ENCODE results near the gene OPN5.

The OPN5 gene

DNA sequence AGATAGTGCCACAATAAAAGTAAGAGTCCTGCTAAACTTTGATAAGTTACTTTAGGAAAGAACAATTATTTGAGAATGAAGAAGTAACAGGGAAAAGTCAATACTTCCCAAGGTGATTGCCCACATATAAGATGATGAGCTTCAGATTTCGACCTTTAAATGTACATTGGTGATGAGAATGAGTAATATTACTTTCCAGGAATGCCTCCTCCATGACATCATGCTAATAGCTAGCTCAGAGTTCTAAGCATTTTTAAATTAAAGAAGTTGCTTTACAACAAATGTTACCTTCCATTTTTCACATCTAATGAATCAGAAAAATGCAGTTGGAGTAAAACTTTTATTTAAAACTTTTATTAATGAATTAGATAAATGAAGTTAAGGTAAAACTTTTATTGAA lies 22.5 kb upstream of the OPN5 start:
- Histone ChIP-seq H3K4me1 (ENCODE audit: control insufficient read depth, insufficient read depth, low read length) (no peaks in the 10 kb centered on the region), H3K36me3 (ENCODE audit: control insufficient read depth, insufficient read depth, low read length, severe bottlenecking) (no peaks in the 10 kb centered on the region), H3K9ac (ENCODE audit: low read length) (no peak overlapping the region), H3K4me3 (ENCODE audit: low read length) (no peak overlapping the region), H3K27me3 (replicated peaks; ENCODE audit: control insufficient read depth, insufficient read depth, low read length) (no peaks in the 10 kb centered on the region), H3K9me3 (ENCODE audit: control insufficient read depth, low read length) (no peaks in the 10 kb centered on the region)
- peak; percentile 15 for DNase-seq (ENCODE audit: low read depth)

- H3K9me3 ChIP-seq (ENCODE audit: control insufficient read depth, low read length) = peaks cover 10% of the 10 kb centered on the region
- no peak overlapping the region for H3K4me3 ChIP-seq (ENCODE audit: low read length)
- H3K27me3 ChIP-seq (replicated peaks; ENCODE audit: control insufficient read depth, insufficient read depth, low read length) = no peaks in the 10 kb centered on the region
- no peaks in the 10 kb centered on the region for H3K4me1 ChIP-seq (ENCODE audit: control insufficient read depth, insufficient read depth, low read length)
- no peak overlapping the region for H3K9ac ChIP-seq (ENCODE audit: low read length)
- no peak for DNase-seq (ENCODE audit: low read depth)
- no peaks in the 10 kb centered on the region for H3K36me3 ChIP-seq (ENCODE audit: control insufficient read depth, insufficient read depth, low read length, severe bottlenecking)
These were observed 19.3 kb upstream of the OPN5 start for GRCh38 chr6:47762502-47762901.

- no peaks in the 10 kb centered on the region for H3K27me3 ChIP-seq (replicated peaks; ENCODE audit: control insufficient read depth, insufficient read depth, low read length)
- no peak for DNase-seq (ENCODE audit: low read depth)
- no peaks in the 10 kb centered on the region for H3K4me1 ChIP-seq (ENCODE audit: control insufficient read depth, insufficient read depth, low read length)
These were observed 15.4 kb upstream of the OPN5 start for GRCh38 chr6:47766445-47766844.

DNA sequence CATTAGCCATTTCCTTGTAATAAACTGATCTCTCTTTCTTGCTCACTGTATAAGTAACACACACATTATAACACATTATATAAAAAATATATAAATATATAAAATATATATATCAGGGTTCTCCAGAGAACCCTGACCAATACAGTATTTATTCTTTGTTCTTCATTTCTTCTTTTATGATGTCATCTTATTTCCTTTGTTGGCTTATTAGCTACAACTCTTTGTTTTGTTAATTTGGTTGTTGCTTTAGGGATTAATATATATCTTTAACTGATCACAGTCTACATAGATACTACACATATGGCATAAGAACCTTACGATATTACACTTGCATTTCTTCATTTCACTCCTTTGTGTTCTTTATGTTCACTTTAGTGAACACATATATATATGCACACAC lies 14.7 kb upstream of the OPN5 start:
- Histone ChIP-seq H3K9ac (ENCODE audit: low read length) (no peak overlapping the region), H3K9me3 (ENCODE audit: control insufficient read depth, low read length) (peaks cover 10% of the 10 kb centered on the region), H3K27me3 (replicated peaks; ENCODE audit: control insufficient read depth, insufficient read depth, low read length) (no peaks in the 10 kb centered on the region), H3K4me1 (ENCODE audit: control insufficient read depth, insufficient read depth, low read length) (no peaks in the 10 kb centered on the region), H3K4me3 (ENCODE audit: low read length) (no peak overlapping the region), H3K36me3 (ENCODE audit: control insufficient read depth, insufficient read depth, low read length, severe bottlenecking) (no peaks in the 10 kb centered on the region)
- DNase-seq (ENCODE audit: low read depth) = no peak

More at GRCh38 chr6:47766445-47766844, 15.4 kb upstream of the OPN5 start:
- no peaks in the 10 kb centered on the region for H3K36me3 ChIP-seq (ENCODE audit: control insufficient read depth, insufficient read depth, low read length, severe bottlenecking)
- H3K4me3 ChIP-seq (ENCODE audit: low read length) = no peak overlapping the region
- no peak overlapping the region for H3K9ac ChIP-seq (ENCODE audit: low read length)
- peaks cover 10% of the 10 kb centered on the region for H3K9me3 ChIP-seq (ENCODE audit: control insufficient read depth, low read length)

GRCh38 chr6:47769982-47770381 lies 11.8 kb upstream of the OPN5 start:
- no peaks in the 10 kb centered on the region for H3K27me3 ChIP-seq (replicated peaks; ENCODE audit: control insufficient read depth, insufficient read depth, low read length)
- H3K4me1 ChIP-seq (ENCODE audit: control insufficient read depth, insufficient read depth, low read length) = no peaks in the 10 kb centered on the region
- peaks cover 10% of the 10 kb centered on the region for H3K9me3 ChIP-seq (ENCODE audit: control insufficient read depth, low read length)
- H3K4me3 ChIP-seq (ENCODE audit: low read length) = no peak overlapping the region
- H3K9ac ChIP-seq (ENCODE audit: low read length) = no peak overlapping the region
- H3K36me3 ChIP-seq (ENCODE audit: control insufficient read depth, insufficient read depth, low read length, severe bottlenecking) = no peaks in the 10 kb centered on the region
- DNase-seq (ENCODE audit: low read depth) = no peak

- H3K27me3 ChIP-seq (replicated peaks; ENCODE audit: control insufficient read depth, insufficient read depth, low read length) = no peaks in the 10 kb centered on the region
- H3K36me3 ChIP-seq (ENCODE audit: control insufficient read depth, insufficient read depth, low read length, severe bottlenecking) = no peaks in the 10 kb centered on the region
- DNase-seq (ENCODE audit: low read depth) = no peak
- H3K4me1 ChIP-seq (ENCODE audit: control insufficient read depth, insufficient read depth, low read length) = no peaks in the 10 kb centered on the region
- H3K4me3 ChIP-seq (ENCODE audit: low read length) = no peak overlapping the region
- H3K9ac ChIP-seq (ENCODE audit: low read length) = no peak overlapping the region
- no peaks in the 10 kb centered on the region for H3K9me3 ChIP-seq (ENCODE audit: control insufficient read depth, low read length)
These were observed 9.5 kb upstream of the OPN5 start for GRCh38 chr6:47772359-47772758.

- H3K36me3 ChIP-seq (ENCODE audit: control insufficient read depth, insufficient read depth, low read length, severe bottlenecking) = no peaks in the 10 kb centered on the region
- no peak for DNase-seq (ENCODE audit: low read depth)
- H3K4me1 ChIP-seq (ENCODE audit: control insufficient read depth, insufficient read depth, low read length) = no peaks in the 10 kb centered on the region
- H3K27me3 ChIP-seq (replicated peaks; ENCODE audit: control insufficient read depth, insufficient read depth, low read length) = no peaks in the 10 kb centered on the region
- no peaks in the 10 kb centered on the region for H3K9me3 ChIP-seq (ENCODE audit: control insufficient read depth, low read length)
- no peak overlapping the region for H3K4me3 ChIP-seq (ENCODE audit: low read length)
- H3K9ac ChIP-seq (ENCODE audit: low read length) = no peak overlapping the region
These were observed 8.8 kb upstream of the OPN5 start for GRCh38 chr6:47773005-47773404.

GRCh38 chr6:47780510-47781356 lies 1.1 kb upstream of the OPN5 start:
- Histone ChIP-seq H3K4me1 (ENCODE audit: control insufficient read depth, insufficient read depth, low read length) (peaks cover 3% of the 10 kb centered on the region), H3K9ac (ENCODE audit: low read length) (no peak overlapping the region), H3K27me3 (replicated peaks; ENCODE audit: control insufficient read depth, insufficient read depth, low read length) (no peaks in the 10 kb centered on the region), H3K36me3 (ENCODE audit: control insufficient read depth, insufficient read depth, low read length, severe bottlenecking) (no peaks in the 10 kb centered on the region), H3K9me3 (ENCODE audit: control insufficient read depth, low read length) (no peaks in the 10 kb centered on the region), H3K4me3 (ENCODE audit: low read length) (peak overlapping the region; percentile 9)
- peak; percentile 86 for DNase-seq (ENCODE audit: low read depth)

DNA sequence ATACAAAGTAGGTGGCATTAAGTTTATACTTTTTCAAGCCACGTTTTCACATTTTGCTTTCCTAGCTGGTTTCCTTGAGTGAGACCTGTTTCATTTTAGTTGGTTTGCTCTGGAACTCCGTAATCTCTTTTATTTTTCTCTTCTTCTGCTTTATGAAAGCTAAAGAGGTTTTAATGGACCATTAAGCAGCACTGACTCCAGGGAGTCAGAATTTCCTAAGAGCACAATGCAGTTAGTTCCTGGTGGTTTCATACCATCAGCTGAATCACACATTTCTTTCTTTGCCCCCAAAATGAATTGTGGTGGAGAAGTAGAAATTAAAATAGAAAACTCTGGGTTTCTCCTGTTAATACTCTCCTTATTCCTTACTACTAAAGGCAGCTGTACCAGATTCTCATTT lies 3.4 kb downstream of the OPN5 start:
- DNase-seq (ENCODE audit: low read depth) = no peak
- Histone ChIP-seq H3K4me1 (ENCODE audit: control insufficient read depth, insufficient read depth, low read length) (peaks cover 10% of the 10 kb centered on the region), H3K9me3 (ENCODE audit: control insufficient read depth, low read length) (no peaks in the 10 kb centered on the region), H3K27me3 (replicated peaks; ENCODE audit: control insufficient read depth, insufficient read depth, low read length) (no peaks in the 10 kb centered on the region), H3K36me3 (ENCODE audit: control insufficient read depth, insufficient read depth, low read length, severe bottlenecking) (no peaks in the 10 kb centered on the region), H3K4me3 (ENCODE audit: low read length) (no peak overlapping the region), H3K9ac (ENCODE audit: low read length) (no peak overlapping the region)

GRCh38 chr6:47787620-47788497 lies 6.0 kb downstream of the OPN5 start:
- Histone ChIP-seq H3K4me1 (ENCODE audit: control insufficient read depth, insufficient read depth, low read length) (peaks cover 7% of the 10 kb centered on the region), H3K4me3 (ENCODE audit: low read length) (peak overlapping the region; percentile 77), H3K9ac (ENCODE audit: low read length) (peak overlapping the region; percentile 23), H3K36me3 (ENCODE audit: control insufficient read depth, insufficient read depth, low read length, severe bottlenecking) (no peaks in the 10 kb centered on the region), H3K9me3 (ENCODE audit: control insufficient read depth, low read length) (no peaks in the 10 kb centered on the region), H3K27me3 (replicated peaks; ENCODE audit: control insufficient read depth, insufficient read depth, low read length) (no peaks in the 10 kb centered on the region)
- peak; percentile 80 for DNase-seq (ENCODE audit: low read depth)

DNA sequence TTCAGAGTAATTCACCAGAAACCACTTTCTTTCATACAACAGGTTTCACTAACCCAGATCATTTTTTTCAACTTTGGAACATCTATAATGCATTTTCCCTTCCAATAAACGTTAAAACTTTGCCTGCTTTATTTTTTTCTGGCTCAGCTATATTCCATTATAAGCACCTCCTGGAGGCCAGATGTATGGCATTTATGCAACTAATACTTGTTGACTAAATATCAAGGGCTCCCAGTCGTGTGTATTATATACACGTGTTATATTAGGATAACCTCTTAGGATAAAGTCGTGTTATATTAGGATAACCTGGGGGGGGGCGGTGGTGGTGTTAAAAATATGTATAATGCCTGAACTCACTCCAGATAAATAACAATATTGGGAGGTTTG lies 6.7 kb downstream of the OPN5 start:
- Histone ChIP-seq H3K9ac (ENCODE audit: low read length) (no peak overlapping the region), H3K27me3 (replicated peaks; ENCODE audit: control insufficient read depth, insufficient read depth, low read length) (no peaks in the 10 kb centered on the region), H3K36me3 (ENCODE audit: control insufficient read depth, insufficient read depth, low read length, severe bottlenecking) (no peaks in the 10 kb centered on the region), H3K4me3 (ENCODE audit: low read length) (peak overlapping the region; percentile 77), H3K4me1 (ENCODE audit: control insufficient read depth, insufficient read depth, low read length) (peaks cover 7% of the 10 kb centered on the region), H3K9me3 (ENCODE audit: control insufficient read depth, low read length) (no peaks in the 10 kb centered on the region)
- DNase-seq (ENCODE audit: low read depth) = peak; percentile 7
